GM21390 (cell line): Measurements from ENCODE around the gene CALHM1.
"Not testable (repeated sequence)": the region's sequence is repeated elsewhere in the genome, so short reads cannot be mapped to it uniquely, and the experiment has no call there.

Source experiments
- ATAC-seq: cut with Tn5 transposase; IDR thresholded peaks from one replicate; pipeline ENCODE4 v1.9.1; 2021; ENCODE audit not compliant: unreplicated experiment

CALHM1 gene

DNA sequence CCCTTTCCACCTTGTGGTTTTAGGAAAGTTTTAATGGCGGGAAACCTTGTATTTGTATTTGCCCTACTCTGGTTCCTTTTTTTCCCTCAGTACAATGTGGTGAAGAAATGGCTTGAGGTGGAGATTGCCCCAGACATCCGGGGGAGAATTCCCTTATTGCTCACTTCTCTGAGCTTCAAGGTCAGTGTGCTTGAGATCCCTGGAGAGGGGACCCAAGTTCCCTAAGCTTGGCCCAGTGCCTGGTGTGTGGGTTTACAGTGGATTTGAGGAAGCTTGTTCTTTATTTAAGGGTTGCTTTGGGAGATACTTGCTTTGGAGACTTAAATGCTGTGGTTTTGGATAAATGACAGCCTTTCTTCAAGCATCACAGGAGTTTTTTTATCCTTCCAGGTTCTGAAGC lies 24.8 kb downstream of the CALHM1 start:
- ATAC-seq: no peak

GRCh38 chr10:103431902-103432301 lies 26.8 kb downstream of the CALHM1 start:
- no peak for ATAC-seq

- ATAC-seq: no peak
Observed at GRCh38 chr10:103429647-103430046, 29.1 kb downstream of the CALHM1 start.

- no peak for ATAC-seq
Observed at GRCh38 chr10:103428989-103429643, 29.6 kb downstream of the CALHM1 start.

- ATAC-seq: no peak
Observed at GRCh38 chr10:103427866-103428265, 30.8 kb downstream of the CALHM1 start.

- no peak for ATAC-seq
Observed at GRCh38 chr10:103423748-103424147, 35.0 kb downstream of the CALHM1 start.

- no peak for ATAC-seq
Observed at GRCh38 chr10:103419101-103419500, 39.6 kb downstream of the CALHM1 start.

- no peak for ATAC-seq
Observed at GRCh38 chr10:103417601-103418000, 41.1 kb downstream of the CALHM1 start.

DNA sequence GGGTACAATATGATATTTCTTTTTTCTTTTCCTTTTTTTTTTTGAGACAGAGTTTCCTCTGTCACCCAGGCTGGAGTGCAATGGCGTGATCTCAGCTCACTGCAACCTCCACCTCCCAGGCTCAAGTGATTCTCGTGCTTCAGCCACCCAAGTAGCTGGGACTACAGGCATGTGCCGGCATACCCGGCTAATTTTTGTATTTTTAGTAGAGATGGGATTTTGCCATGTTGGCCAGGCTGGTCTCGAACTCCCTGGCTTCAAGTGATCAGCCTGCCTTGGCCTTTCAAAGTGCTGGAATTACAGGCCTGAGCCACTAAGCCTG lies 41.6 kb downstream of the CALHM1 start:
- ATAC-seq: not testable (repeated sequence)

- ATAC-seq: no peak
Observed at GRCh38 chr10:103416436-103417147, 42.1 kb downstream of the CALHM1 start.

- ATAC-seq: no peak
Observed at GRCh38 chr10:103415581-103415980, 43.1 kb downstream of the CALHM1 start.

- no peak for ATAC-seq
Observed at GRCh38 chr10:103413564-103413963, 45.1 kb downstream of the CALHM1 start.
